Transverse colon (tissue), 4 donors: ENCODE measurements around the gene PRSS27. TPM values are rescaled to one million over a fixed set of nuclear protein-coding genes. Genes with fewer than 3 reads are reported as not detected.

Source experiments
- DNase-seq: peaks from one replicate; pipeline ENCODE4 v3.0.0-alpha.2; 2019
- H3K27ac ChIP-seq, 4 donors: fragments of 200-600 bp; sonication (generic); 2 replicates each; pipeline ENCODE4 v1.5.1; 2016 to 2018; ENCODE audit warnings: inconsistent platforms in 4 of 4
- H3K27me3 ChIP-seq: fragments of 200-600 bp; sonication (generic); 2 replicates; pipeline ENCODE4 v1.5.1; 2017; ENCODE audit warnings: inconsistent platforms
- H3K36me3 ChIP-seq, 4 donors: fragments of 200-600 bp; sonication (generic); 2 replicates each; pipeline ENCODE4 v1.5.1; 2017 to 2019; ENCODE audit warnings: inconsistent platforms in 4 of 4
- H3K4me1 ChIP-seq, 4 donors: fragments of 200-600 bp; sonication (generic); 2 replicates each; pipeline ENCODE4 v1.5.1; 2017 to 2020; ENCODE audit warnings: inconsistent platforms in 4 of 4
- H3K4me3 ChIP-seq, 4 donors: fragments of 200-600 bp; sonication (generic); 1 replicate in 1 of 4; 2 replicates in 3 of 4; pipeline versions ENCODE4 v1.5.1 to v1.6.1; 2017 to 2019; ENCODE audit warnings: inconsistent platforms in 4 of 4
- H3K9me3 ChIP-seq, 2 donors: fragments of 200-600 bp; sonication (generic); 2 replicates each; pipeline ENCODE4 v1.5.1; 2017 to 2019; ENCODE audit warnings: inconsistent platforms in 2 of 2
- CTCF ChIP-seq, 5 experiments: fragments of 200-600 bp in 3 of 5; fragments of 450-650 bp in 2 of 5; sonication (generic) in 3 of 5; IDR thresholded peaks; 1 replicate in 2 of 5; 2 replicates in 3 of 5; pipeline ENCODE4 v1.5.1; 2016 to 2017; ENCODE audit warnings: antibody characterized with exemption in 5 of 5, inconsistent platforms in 3 of 5, mild to moderate bottlenecking in 2 of 5, moderate library complexity in 1 of 5
- EP300 ChIP-seq: sonication (generic); formaldehyde crosslinking; IDR thresholded peaks from one replicate; pipeline ENCODE4 v1.6.1; 2017; ENCODE audit warnings: antibody characterized with exemption, low read depth
- POLR2A ChIP-seq: fragments of 450-650 bp; IDR thresholded peaks from one replicate; pipeline ENCODE4 v1.6.1; 2016; ENCODE audit warnings: antibody characterized with exemption, mild to moderate bottlenecking, moderate library complexity
- POLR2AphosphoS5 ChIP-seq, 3 donors: sonication (generic); formaldehyde crosslinking; IDR thresholded peaks; one replicate each; pipeline ENCODE4 v1.6.1; 2016; ENCODE audit warnings: antibody characterized with exemption in 3 of 3
- WGBS, 2 donors: methylation state at CpG; one replicate each; pipeline ENCODE4 v1.1.5; 2018; ENCODE audit warnings: low coverage in 1 of 2; 5-methylcytosine and 5-hydroxymethylcytosine counted together
- in situ Hi-C, 4 donors: fragments of 200-750 bp; cut with MboI; loops; one replicate each; pipeline versions ENCODE4 v1.15.0 to v1.15.1; 2017; ENCODE audit warnings: low sequenced_read_pairs in 3 of 4, low pct_ligation_motif_present in 1 of 4, low pct_unique_long_range_greater_than_20kb in 1 of 4
- intact Hi-C: fragments of 100-400 bp; cut with DNase I; formaldehyde crosslinking; loops from one replicate; pipeline ENCODE4 v1.15.1; 2023; ENCODE audit warnings: low total_unique reads
- total RNA-seq, 4 donors: library from RNA; depleted of rRNA; stranded (reverse); fragments of >200 nt; gene quantifications; one replicate each; pipeline ENCODE4 v1.1.0, GENCODE V29; 2016

Gene PRSS27
- total RNA-seq, 4 donors from 2014 or later, result 1.3 TPM; not detected in 3

- WGBS, 2 donors, result 46% methylated on average over 20 of the region's 22 CpGs; no CpG with 5 or more reads in 1 of the 2 donors
- no peak for DNase-seq
- Histone ChIP-seq H3K4me3 (no peak overlapping the region), H3K27me3 (peaks cover 18% of the 10 kb centered on the region), H3K27ac (no peak overlapping the region), H3K36me3 (peaks cover 0 to 21% (median 9%) of the 10 kb centered on the region in 4 donors), H3K4me1 (peaks cover 0 to 9% (median 1%) of the 10 kb centered on the region in 4 donors), H3K9me3 (no peaks in the 10 kb centered on the region)
- TF ChIP-seq CTCF (IDR thresholded peaks at IDR 0.05) (no peak), EP300 (no peak), POLR2A (no peak), POLR2AphosphoS5 (IDR thresholded peaks at IDR 0.05) (no peak)
- in situ Hi-C loops (no loop called here), intact Hi-C loops (no loop called here)
Observed at GRCh38 chr16:2711370-2712062, 8.5 kb downstream of the PRSS27 start.

GRCh38 chr16:2710711-2711231 is 9.3 kb downstream of the PRSS27 start:
- DNase-seq, result no peak
- H3K4me3 ChIP-seq, result no peak overlapping the region
- intact Hi-C loops, result no loop called here
- peaks cover 0 to 21% (median 9%) of the 10 kb centered on the region in 4 donors for H3K36me3 ChIP-seq
- no peak for TF ChIP-seq EP300
- TF ChIP-seq CTCF (IDR thresholded peaks at IDR 0.05), result no peak
- peak; percentile 8 for TF ChIP-seq POLR2A
- no peak for TF ChIP-seq POLR2AphosphoS5 (IDR thresholded peaks at IDR 0.05)
- peaks cover 11% of the 10 kb centered on the region for H3K27me3 ChIP-seq
- H3K4me1 ChIP-seq, result peaks cover 0 to 9% (median 1%) of the 10 kb centered on the region in 4 donors
- H3K27ac ChIP-seq, result no peak overlapping the region
- H3K9me3 ChIP-seq, result no peaks in the 10 kb centered on the region
- in situ Hi-C loops, result no loop called here
- WGBS, 2 donors, result 70% methylated on average over 11 of the region's 11 CpGs; no CpG with 5 or more reads in 1 of the 2 donors

- H3K36me3 ChIP-seq, result peaks cover 0 to 21% (median 9%) of the 10 kb centered on the region in 4 donors
- H3K4me3 ChIP-seq, result no peak overlapping the region
- intact Hi-C loops (no loop called here), in situ Hi-C loops (no loop called here)
- no peak overlapping the region for H3K27ac ChIP-seq
- no peak for TF ChIP-seq POLR2AphosphoS5 (IDR thresholded peaks at IDR 0.05)
- H3K27me3 ChIP-seq, result peaks cover 8% of the 10 kb centered on the region
- no peaks in the 10 kb centered on the region for H3K9me3 ChIP-seq
- DNase-seq, result no peak
- H3K4me1 ChIP-seq, result peaks cover 0 to 2% (median 0%) of the 10 kb centered on the region in 4 donors
- 80% methylated on average over 18 of the region's 20 CpGs; no CpG with 5 or more reads in 1 of the 2 donors for WGBS, 2 donors
Observed at GRCh38 chr16:2710021-2710710, 9.9 kb downstream of the PRSS27 start.

GRCh38 chr16:2709588-2709984 is 10.4 kb downstream of the PRSS27 start:
- no peak for TF ChIP-seq EP300
- no peak for TF ChIP-seq POLR2A
- no peak for TF ChIP-seq CTCF (IDR thresholded peaks at IDR 0.05)
- TF ChIP-seq POLR2AphosphoS5 (IDR thresholded peaks at IDR 0.05), result no peak
- Histone ChIP-seq H3K27me3 (peaks cover 2% of the 10 kb centered on the region), H3K9me3 (no peaks in the 10 kb centered on the region), H3K4me3 (no peak overlapping the region), H3K4me1 (no peaks in the 10 kb centered on the region), H3K36me3 (peaks cover 0 to 21% (median 9%) of the 10 kb centered on the region in 4 donors), H3K27ac (no peak overlapping the region)
- WGBS, 2 donors, result 80 to 97% methylated on average over 2 to 9 of the region's 10 CpGs
- no peak for DNase-seq
- intact Hi-C loops, result no loop called here
- in situ Hi-C loops, result no loop called here
